ENCODE data around the gene USP6NL. TPM values are rescaled to one million over a fixed set of nuclear protein-coding genes. Genes with fewer than 3 reads are reported as not detected.

The USP6NL gene
- total RNA-seq, 1 donor from 2014 or later = 39.9 TPM

- Histone ChIP-seq H3K4me2 (no peak overlapping the region), H3F3A (ENCODE audit: low read depth) (no peaks in the 10 kb centered on the region), H3K9me3 (ENCODE audit: low read depth) (no peaks in the 10 kb centered on the region), H3K4me3 (no peak overlapping the region), H3K27ac (no peak overlapping the region), H3K36me3 (no peaks in the 10 kb centered on the region), H3K79me2 (ENCODE audit: low read depth) (no peaks in the 10 kb centered on the region), H3K4me1 (no peaks in the 10 kb centered on the region), H3K9ac (no peak overlapping the region), H2AFZ (replicated peaks) (no peak overlapping the region), H3K27me3 (no peaks in the 10 kb centered on the region), H4K20me1 (ENCODE audit: low read depth) (no peaks in the 10 kb centered on the region)
- Mint-ChIP-seq H3K27ac (no peak overlapping the region), H3K36me3 (no peaks in the 10 kb centered on the region), H3K27me3 (ENCODE audit: insufficient read depth, low read depth) (peaks cover 4% of the 10 kb centered on the region), H3K4me3 (no peak overlapping the region), H3K4me1 (no peaks in the 10 kb centered on the region), H3K9me3 (peaks cover 4% of the 10 kb centered on the region)
- TF ChIP-seq, protein P1, sequence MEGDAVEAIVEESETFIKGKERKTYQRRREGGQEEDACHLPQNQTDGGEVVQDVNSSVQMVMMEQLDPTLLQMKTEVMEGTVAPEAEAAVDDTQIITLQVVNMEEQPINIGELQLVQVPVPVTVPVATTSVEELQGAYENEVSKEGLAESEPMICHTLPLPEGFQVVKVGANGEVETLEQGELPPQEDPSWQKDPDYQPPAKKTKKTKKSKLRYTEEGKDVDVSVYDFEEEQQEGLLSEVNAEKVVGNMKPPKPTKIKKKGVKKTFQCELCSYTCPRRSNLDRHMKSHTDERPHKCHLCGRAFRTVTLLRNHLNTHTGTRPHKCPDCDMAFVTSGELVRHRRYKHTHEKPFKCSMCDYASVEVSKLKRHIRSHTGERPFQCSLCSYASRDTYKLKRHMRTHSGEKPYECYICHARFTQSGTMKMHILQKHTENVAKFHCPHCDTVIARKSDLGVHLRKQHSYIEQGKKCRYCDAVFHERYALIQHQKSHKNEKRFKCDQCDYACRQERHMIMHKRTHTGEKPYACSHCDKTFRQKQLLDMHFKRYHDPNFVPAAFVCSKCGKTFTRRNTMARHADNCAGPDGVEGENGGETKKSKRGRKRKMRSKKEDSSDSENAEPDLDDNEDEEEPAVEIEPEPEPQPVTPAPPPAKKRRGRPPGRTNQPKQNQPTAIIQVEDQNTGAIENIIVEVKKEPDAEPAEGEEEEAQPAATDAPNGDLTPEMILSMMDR (IDR thresholded peaks at IDR 0.05) = no peak
- TF ChIP-seq EZH2 (IDR thresholded peaks at IDR 0.05) (no peak), EZH2phosphoT487 (IDR thresholded peaks at IDR 0.05) (no peak)
- DNase-seq (ENCODE audit: low spot score) = no peak
Observed at GRCh38 chr10:11654659-11655058, 43.2 kb upstream of the USP6NL start.

GRCh38 chr10:11653758-11654471 is 42.5 kb upstream of the USP6NL start:
- H3K4me3 Mint-ChIP-seq = no peak overlapping the region
- H3K27ac Mint-ChIP-seq = no peak overlapping the region

GRCh38 chr10:11647676-11648075 is 36.2 kb upstream of the USP6NL start:
- Histone ChIP-seq H3K27ac (no peak overlapping the region), H3F3A (ENCODE audit: low read depth) (no peaks in the 10 kb centered on the region), H3K4me2 (no peak overlapping the region), H3K79me2 (ENCODE audit: low read depth) (no peaks in the 10 kb centered on the region), H3K27me3 (no peaks in the 10 kb centered on the region), H3K4me3 (no peak overlapping the region), H2AFZ (replicated peaks) (no peak overlapping the region), H4K20me1 (ENCODE audit: low read depth) (no peaks in the 10 kb centered on the region), H3K9ac (no peak overlapping the region), H3K36me3 (no peaks in the 10 kb centered on the region), H3K4me1 (no peaks in the 10 kb centered on the region), H3K9me3 (ENCODE audit: low read depth) (no peaks in the 10 kb centered on the region)
- no peaks in the 10 kb centered on the region for H3K36me3 Mint-ChIP-seq
- H3K4me3 Mint-ChIP-seq = no peak overlapping the region
- DNase-seq (ENCODE audit: low spot score) = no peak
- H3K27me3 Mint-ChIP-seq (ENCODE audit: insufficient read depth, low read depth) = peaks cover 2% of the 10 kb centered on the region
- peaks cover 4% of the 10 kb centered on the region for H3K9me3 Mint-ChIP-seq
- H3K4me1 Mint-ChIP-seq = no peaks in the 10 kb centered on the region
- TF ChIP-seq EZH2phosphoT487 (IDR thresholded peaks at IDR 0.05) (no peak), EZH2 (IDR thresholded peaks at IDR 0.05) (no peak)
- TF ChIP-seq, protein P1 (IDR thresholded peaks at IDR 0.05) = no peak
- no peak overlapping the region for H3K27ac Mint-ChIP-seq

More at GRCh38 chr10:11653758-11654471, 42.5 kb upstream of the USP6NL start:
- H3K9me3 ChIP-seq (ENCODE audit: low read depth) = no peaks in the 10 kb centered on the region
- H3K79me2 ChIP-seq (ENCODE audit: low read depth) = no peaks in the 10 kb centered on the region
- H3K27me3 ChIP-seq = no peaks in the 10 kb centered on the region
- no peak overlapping the region for H3K4me3 ChIP-seq
- peaks cover 4% of the 10 kb centered on the region for H3K9me3 Mint-ChIP-seq
- H3K4me2 ChIP-seq = no peak overlapping the region
- H2AFZ ChIP-seq (replicated peaks) = no peak overlapping the region
- H3K4me1 ChIP-seq = no peaks in the 10 kb centered on the region
- TF ChIP-seq EZH2 (IDR thresholded peaks at IDR 0.05) (no peak), EZH2phosphoT487 (IDR thresholded peaks at IDR 0.05) (no peak)
- TF ChIP-seq, protein P1 (IDR thresholded peaks at IDR 0.05) = no peak
- no peak for DNase-seq (ENCODE audit: low spot score)
- H3K9ac ChIP-seq = no peak overlapping the region
- no peaks in the 10 kb centered on the region for H3F3A ChIP-seq (ENCODE audit: low read depth)
- no peaks in the 10 kb centered on the region for H3K36me3 ChIP-seq
- H3K27me3 Mint-ChIP-seq (ENCODE audit: insufficient read depth, low read depth) = peaks cover 4% of the 10 kb centered on the region
- no peaks in the 10 kb centered on the region for H3K36me3 Mint-ChIP-seq
- H3K4me1 Mint-ChIP-seq = no peaks in the 10 kb centered on the region
- no peak overlapping the region for H3K27ac ChIP-seq
- no peaks in the 10 kb centered on the region for H4K20me1 ChIP-seq (ENCODE audit: low read depth)
